Upper lobe of left lung (tissue), 4 donors: ENCODE results near the gene TBC1D9.

Experiments used
- POLR2A ChIP-seq, 4 donors: fragments of 450-650 bp; IDR thresholded peaks; one replicate each; pipeline ENCODE4 v1.5.1; 2016 to 2017; ENCODE audit warnings: antibody characterized with exemption in 4 of 4, mild to moderate bottlenecking in 2 of 4
- TF ChIP-seq, protein P1 (sequence below), 6 experiments: fragments of 450-650 bp in 4 of 6; fragments of 200-600 bp in 2 of 6; sonication (generic) in 2 of 6; IDR thresholded peaks; one replicate each; pipeline ENCODE4 v1.5.1; 2016 to 2019; ENCODE audit warnings: antibody characterized with exemption in 6 of 6

GRCh38 chr4:140635606-140636005 is 120.6 kb downstream of the TBC1D9 start:
- TF ChIP-seq, protein P1, sequence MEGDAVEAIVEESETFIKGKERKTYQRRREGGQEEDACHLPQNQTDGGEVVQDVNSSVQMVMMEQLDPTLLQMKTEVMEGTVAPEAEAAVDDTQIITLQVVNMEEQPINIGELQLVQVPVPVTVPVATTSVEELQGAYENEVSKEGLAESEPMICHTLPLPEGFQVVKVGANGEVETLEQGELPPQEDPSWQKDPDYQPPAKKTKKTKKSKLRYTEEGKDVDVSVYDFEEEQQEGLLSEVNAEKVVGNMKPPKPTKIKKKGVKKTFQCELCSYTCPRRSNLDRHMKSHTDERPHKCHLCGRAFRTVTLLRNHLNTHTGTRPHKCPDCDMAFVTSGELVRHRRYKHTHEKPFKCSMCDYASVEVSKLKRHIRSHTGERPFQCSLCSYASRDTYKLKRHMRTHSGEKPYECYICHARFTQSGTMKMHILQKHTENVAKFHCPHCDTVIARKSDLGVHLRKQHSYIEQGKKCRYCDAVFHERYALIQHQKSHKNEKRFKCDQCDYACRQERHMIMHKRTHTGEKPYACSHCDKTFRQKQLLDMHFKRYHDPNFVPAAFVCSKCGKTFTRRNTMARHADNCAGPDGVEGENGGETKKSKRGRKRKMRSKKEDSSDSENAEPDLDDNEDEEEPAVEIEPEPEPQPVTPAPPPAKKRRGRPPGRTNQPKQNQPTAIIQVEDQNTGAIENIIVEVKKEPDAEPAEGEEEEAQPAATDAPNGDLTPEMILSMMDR (IDR thresholded peaks at IDR 0.05) = no peak
- no peak for TF ChIP-seq POLR2A (IDR thresholded peaks at IDR 0.05)
